Ishikawa (cell line): Measurements from ENCODE around the gene GFRA1.

ENCODE experiments used
- CEBPB ChIP-seq: IDR thresholded peaks from 2 replicates; pipeline ENCODE4 v1.6.1; 2012
- CREB1 ChIP-seq: IDR thresholded peaks from 2 replicates; pipeline ENCODE4 v1.6.1; 2012; ENCODE audit warnings: low read depth
- EGR1 ChIP-seq: IDR thresholded peaks from 2 replicates; pipeline ENCODE4 v1.6.1; 2012
- EP300 ChIP-seq: IDR thresholded peaks from 2 replicates; pipeline ENCODE4 v1.6.1; 2012; ENCODE audit warnings: borderline replicate concordance
- FOXM1 ChIP-seq: IDR thresholded peaks from 2 replicates; pipeline ENCODE4 v1.6.1; 2012; ENCODE audit warnings: low read depth, borderline replicate concordance
- MAX ChIP-seq: IDR thresholded peaks from 2 replicates; pipeline ENCODE4 v1.6.1; 2012
- NFIC ChIP-seq: IDR thresholded peaks from 2 replicates; pipeline ENCODE4 v1.6.1; 2012
- RAD21 ChIP-seq: IDR thresholded peaks from 2 replicates; pipeline ENCODE4 v1.6.1; 2012; ENCODE audit warnings: low read depth
- REST ChIP-seq: IDR thresholded peaks from 2 replicates; pipeline ENCODE4 v1.6.1; 2012; ENCODE audit warnings: low read depth, mild to moderate bottlenecking
- TAF1 ChIP-seq: IDR thresholded peaks from 2 replicates; pipeline ENCODE4 v1.6.1; 2012; ENCODE audit warnings: low read depth, mild to moderate bottlenecking
- TCF12 ChIP-seq: IDR thresholded peaks from 2 replicates; pipeline ENCODE4 v1.6.1; 2012; ENCODE audit warnings: low read depth
- TEAD4 ChIP-seq: IDR thresholded peaks from 2 replicates; pipeline ENCODE4 v1.6.1; 2012
- USF1 ChIP-seq: IDR thresholded peaks from 2 replicates; pipeline ENCODE4 v1.6.1; 2012
- YY1 ChIP-seq: IDR thresholded peaks from 2 replicates; pipeline ENCODE4 v1.6.1; 2012; ENCODE audit warnings: low read depth
- ZBTB7A ChIP-seq: IDR thresholded peaks from 2 replicates; pipeline ENCODE4 v1.6.1; 2012; ENCODE audit warnings: low read depth

GFRA1 gene

GRCh38 chr10:116099023-116099420 is 174.0 kb downstream of the GFRA1 start:
- TF ChIP-seq YY1 (no peak), CREB1 (no peak), NFIC (no peak), EGR1 (no peak)

- TF ChIP-seq FOXM1 (no peak), TCF12 (no peak), ZBTB7A (no peak), CEBPB (no peak), TAF1 (no peak), REST (no peak), CREB1 (no peak), NFIC (no peak), TEAD4 (no peak), EGR1 (no peak), RAD21 (no peak), USF1 (no peak), EP300 (no peak)
Measured at GRCh38 chr10:116098411-116099022, 174.5 kb downstream of the GFRA1 start.

- TF ChIP-seq CEBPB: no peak
- TF ChIP-seq TEAD4: no peak
- TF ChIP-seq RAD21: no peak
- no peak for TF ChIP-seq FOXM1
- no peak for TF ChIP-seq REST
- no peak for TF ChIP-seq TCF12
- no peak for TF ChIP-seq TAF1
- no peak for TF ChIP-seq EP300
Measured at GRCh38 chr10:116097239-116097784, 175.7 kb downstream of the GFRA1 start.

GRCh38 chr10:116096526-116096925 is 176.5 kb downstream of the GFRA1 start:
- TF ChIP-seq YY1 (no peak), TEAD4 (no peak), FOXM1 (no peak), ZBTB7A (no peak), EGR1 (no peak), USF1 (no peak), CEBPB (no peak), TCF12 (no peak), EP300 (no peak), MAX (no peak), TAF1 (no peak), RAD21 (no peak), REST (no peak), NFIC (no peak)

- TF ChIP-seq FOXM1 (no peak), CEBPB (no peak), YY1 (no peak), ZBTB7A (no peak), RAD21 (no peak), USF1 (no peak), TAF1 (no peak), TEAD4 (no peak), CREB1 (no peak), EP300 (no peak), REST (no peak), TCF12 (no peak), NFIC (no peak), EGR1 (no peak), MAX (no peak)
Measured at GRCh38 chr10:116094356-116094755, 178.7 kb downstream of the GFRA1 start.
